ENCODE results near the gene CAMSAP3.

The CAMSAP3 gene

GRCh38 chr19:7629347-7630054 is 33.8 kb downstream of the CAMSAP3 start, which contains the start of the genes PET100 and XAB2:
PET100 (plus strand) TSS chr19:7629793; CDS start chr19:7629834, 41 bp downstream.
XAB2 (minus strand) TSS chr19:7629545; CDS start chr19:7629527, 18 bp downstream.
- TF ChIP-seq CTCF (IDR thresholded peaks at IDR 0.05; ENCODE audit: unreplicated experiment in 3 of 3), result no peak
- Mint-ChIP-seq H3K27ac (peak within 1 kb of the TSS; percentile 65 to 92 (median 88)), H3K9me3 (no peaks in the 10 kb centered on the region), H3K4me1 (peaks cover 21% of the 10 kb centered on the region), H3K36me3 (ENCODE audit: low read depth) (peaks cover 8% of the 10 kb centered on the region), H3K4me3 (peak within 1 kb of the TSS; percentile 91 to 95 (median 94)), H3K27me3 (ENCODE audit: low read depth) (no peaks in the 10 kb centered on the region)

GRCh38 chr19:7631577-7631976 is 35.9 kb downstream of the CAMSAP3 start:
- peaks cover 7% of the 10 kb centered on the region for H3K36me3 Mint-ChIP-seq (ENCODE audit: low read depth)
- H3K27me3 Mint-ChIP-seq (ENCODE audit: low read depth), result peaks cover 17% of the 10 kb centered on the region
- H3K4me3 Mint-ChIP-seq, result peak overlapping the region; percentile 39 to 63 (median 63)
- H3K4me1 Mint-ChIP-seq, result peaks cover 21% of the 10 kb centered on the region
- TF ChIP-seq CTCF (IDR thresholded peaks at IDR 0.05; ENCODE audit: unreplicated experiment in 3 of 3), result no peak
- H3K9me3 Mint-ChIP-seq, result no peaks in the 10 kb centered on the region
- H3K27ac Mint-ChIP-seq, result no peak overlapping the region

GRCh38 chr19:7632340-7633203 is 36.9 kb downstream of the CAMSAP3 start:
- no peak overlapping the region for H3K27ac Mint-ChIP-seq
- peaks cover 21% of the 10 kb centered on the region for H3K4me1 Mint-ChIP-seq

GRCh38 chr19:7633698-7634097 is 38.0 kb downstream of the CAMSAP3 start, which contains the start of gene PCP2:
PCP2 (minus strand) TSS chr19:7633719; CDS start chr19:7633457, 262 bp downstream.
- Mint-ChIP-seq H3K27ac (no peak within 1 kb of the TSS), H3K27me3 (ENCODE audit: low read depth) (peaks cover 33% of the 10 kb centered on the region), H3K4me3 (peak within 1 kb of the TSS; percentile 42 to 67 (median 56)), H3K9me3 (no peaks in the 10 kb centered on the region), H3K4me1 (peaks cover 16% of the 10 kb centered on the region), H3K36me3 (ENCODE audit: low read depth) (peaks cover 4% of the 10 kb centered on the region)
- no peak for TF ChIP-seq CTCF (IDR thresholded peaks at IDR 0.05; ENCODE audit: unreplicated experiment in 3 of 3)

More at GRCh38 chr19:7632340-7633203, 36.9 kb downstream of the CAMSAP3 start:
- peaks cover 4% of the 10 kb centered on the region for H3K36me3 Mint-ChIP-seq (ENCODE audit: low read depth)
- peak overlapping the region in 2 of 3 experiments; percentile 6 to 37 for H3K4me3 Mint-ChIP-seq
- peaks cover 27% of the 10 kb centered on the region for H3K27me3 Mint-ChIP-seq (ENCODE audit: low read depth)
- no peak for TF ChIP-seq CTCF (IDR thresholded peaks at IDR 0.05; ENCODE audit: unreplicated experiment in 3 of 3)
- no peaks in the 10 kb centered on the region for H3K9me3 Mint-ChIP-seq

DNA sequence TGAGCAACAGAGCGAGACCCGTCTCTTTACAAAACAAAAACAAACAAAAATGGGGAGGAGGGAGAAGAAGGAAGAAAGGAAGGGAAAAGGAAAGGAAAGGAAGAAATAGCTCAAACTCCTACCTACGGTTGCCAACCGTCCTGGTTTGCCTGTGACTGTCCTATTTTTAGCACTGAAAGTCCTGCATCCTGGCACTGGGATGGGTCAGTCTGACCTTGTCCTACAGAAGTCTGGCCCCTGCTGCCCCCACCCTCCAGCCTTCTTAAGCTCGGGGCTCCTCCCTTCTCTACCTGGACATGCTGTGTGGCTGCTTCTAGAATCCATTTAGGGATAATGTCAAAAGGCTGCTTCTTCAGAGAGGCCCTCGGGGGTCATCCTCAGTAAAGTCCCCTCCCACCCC is 40.0 kb downstream of the CAMSAP3 start:
- Mint-ChIP-seq H3K36me3 (ENCODE audit: low read depth) (no peaks in the 10 kb centered on the region), H3K4me3 (peak overlapping the region; percentile 65 to 71 (median 71)), H3K9me3 (no peaks in the 10 kb centered on the region), H3K27me3 (ENCODE audit: low read depth) (peaks cover 38% of the 10 kb centered on the region), H3K4me1 (no peaks in the 10 kb centered on the region), H3K27ac (no peak overlapping the region)
- TF ChIP-seq CTCF (IDR thresholded peaks at IDR 0.05; ENCODE audit: unreplicated experiment in 3 of 3), result no peak
